Heart right ventricle (tissue), 16 donors: ENCODE measurements around the gene ABCA7. TPM values are rescaled to one million over a fixed set of nuclear protein-coding genes. Genes with fewer than 3 reads are reported as not detected.

Experiments used
- ATAC-seq, 8 donors: fragments of 200-7000 bp; cut with Tn5 transposase; one replicate each; pipeline ENCODE4 v1.9.1; 2020; ENCODE audit warnings: mild to moderate bottlenecking in 8 of 8, moderate library complexity in 8 of 8, moderate number of reproducible peaks in 1 of 8
- DNase-seq, 2 donors: peaks; one replicate each; pipeline ENCODE4 v3.0.0-alpha.2; 2020
- H3K27ac ChIP-seq, 10 donors: fragments of 200-600 bp; sonication (generic) in 2 of 10; one replicate each; pipeline versions ENCODE4 v1.5.0 to v1.8.0; 2020 to 2022; ENCODE audit warnings: mild to moderate bottlenecking in 3 of 10
- H3K27me3 ChIP-seq, 7 donors: fragments of 200-600 bp; one replicate each; pipeline ENCODE4 v1.8.0; 2021 to 2022; ENCODE audit warnings: mild to moderate bottlenecking in 2 of 7
- H3K36me3 ChIP-seq, 9 donors: fragments of 200-600 bp; sonication (generic) in 1 of 9; one replicate each; pipeline versions ENCODE4 v1.5.0 to v1.8.0; 2020 to 2022; ENCODE audit warnings: mild to moderate bottlenecking in 2 of 9
- H3K4me1 ChIP-seq, 9 donors: fragments of 200-600 bp; sonication (generic) in 1 of 9; one replicate each; pipeline versions ENCODE4 v1.5.0 to v1.8.0; 2020 to 2022; ENCODE audit warnings: mild to moderate bottlenecking in 4 of 9
- H3K4me3 ChIP-seq, 10 donors: fragments of 200-600 bp; sonication (generic) in 2 of 10; one replicate each; pipeline versions ENCODE4 v1.5.0 to v1.8.0; 2020 to 2022; ENCODE audit warnings: mild to moderate bottlenecking in 7 of 10, moderate library complexity in 2 of 10
- H3K9me3 ChIP-seq, 11 donors: fragments of 200-600 bp in 10 of 11; sonication (generic) in 2 of 11; one replicate each; pipeline versions ENCODE4 v1.5.0 to v1.8.0; 2013 to 2022; ENCODE audit warnings: mild to moderate bottlenecking in 2 of 11, control low read depth in 1 of 11, moderate library complexity in 1 of 11
- WGBS, 2 donors: extraction: QIAGEN DNeasy Blood & Tissue Kit; methylation state at CpG; one replicate each; pipeline ENCODE4 v1.1.7; 2013; ENCODE audit warnings: inconsistent platforms in 1 of 2; 5-methylcytosine and 5-hydroxymethylcytosine counted together
- intact Hi-C, 10 donors: fragments of 100-400 bp; cut with DNase I; formaldehyde crosslinking; loops; one replicate each; pipeline versions ENCODE4 v1.11.1 to v1.14.2; 2022
- polyA plus RNA-seq, 2 donors: library from polyadenylated mRNA; stranded (reverse); fragments of 200-250 nt; gene quantifications; one replicate each; pipeline ENCODE4 v1.2.3, GENCODE V29; 2013
- total RNA-seq, 10 donors: library from RNA; stranded (reverse); fragmentation: NEBNext Ultra II Directional in 3 of 10; extraction: Animal tissue kit (Norgen Biotek cat#: 25700) in 3 of 10; gene quantifications; one replicate each; pipeline versions ENCODE4 v1.2.1 to v1.2.4, GENCODE V29; 2021 to 2023
- TF ChIP-seq, protein P1 (sequence below), 9 donors: fragments of 200-600 bp; sonication (generic) in 2 of 9; IDR thresholded peaks; one replicate each; pipeline versions ENCODE4 v1.5.0 to v1.8.0; 2021 to 2022; ENCODE audit warnings: antibody characterized with exemption in 9 of 9, mild to moderate bottlenecking in 5 of 9, moderate library complexity in 1 of 9
- donor health status: Arrhythmogenic right ventricular cardiomyopathy.
- donor health status: ischemic (EF 13 %, LVEDD 7.1; RV severe dilation, severe dysfunction).
- donor health status: healthy with polysubstance abuse.
- donor health status: DM: no; HTN: yes; CAD: no.
- donor health status: DM: no; HTN: no; CAD: no.
- donor health status: ischemic (EF 25% LVEDD 6.9; RV normal size, moderate dysfunction).
- donor health status: ischemic (EF 25% LVEDD 5.7; RV mildly dilated, moderate dysfunction).
- donor health status: healthy.
- donor health status: DM: yes; HTN: yes; CAD: no.
- donor health status: Ischemic cardiomyopathy.
- donor health status: ischemic (EF 35%, LVEDD 5.7; RV mildly dilated, moderate dysfunction).
- donor health status: nonischemic (EF 11% LVEDD 7.7; RV severe dilation, severe dysfunction).
- donor health status: DM: yes; HTN: yes; CAD: no.
- donor health status: PGD.
- donor health status: ischemic (EF 29% LVEDD 5.4; RV normal size, mild dysfunction).
- donor health status: nonischemic (EF 23%, LVEDD 6.1; RV moderate dilation, normal function).

ABCA7 gene
- total and polyA plus RNA-seq, 12 donors = 2.7 to 23.4 (median 5.6) TPM

DNA sequence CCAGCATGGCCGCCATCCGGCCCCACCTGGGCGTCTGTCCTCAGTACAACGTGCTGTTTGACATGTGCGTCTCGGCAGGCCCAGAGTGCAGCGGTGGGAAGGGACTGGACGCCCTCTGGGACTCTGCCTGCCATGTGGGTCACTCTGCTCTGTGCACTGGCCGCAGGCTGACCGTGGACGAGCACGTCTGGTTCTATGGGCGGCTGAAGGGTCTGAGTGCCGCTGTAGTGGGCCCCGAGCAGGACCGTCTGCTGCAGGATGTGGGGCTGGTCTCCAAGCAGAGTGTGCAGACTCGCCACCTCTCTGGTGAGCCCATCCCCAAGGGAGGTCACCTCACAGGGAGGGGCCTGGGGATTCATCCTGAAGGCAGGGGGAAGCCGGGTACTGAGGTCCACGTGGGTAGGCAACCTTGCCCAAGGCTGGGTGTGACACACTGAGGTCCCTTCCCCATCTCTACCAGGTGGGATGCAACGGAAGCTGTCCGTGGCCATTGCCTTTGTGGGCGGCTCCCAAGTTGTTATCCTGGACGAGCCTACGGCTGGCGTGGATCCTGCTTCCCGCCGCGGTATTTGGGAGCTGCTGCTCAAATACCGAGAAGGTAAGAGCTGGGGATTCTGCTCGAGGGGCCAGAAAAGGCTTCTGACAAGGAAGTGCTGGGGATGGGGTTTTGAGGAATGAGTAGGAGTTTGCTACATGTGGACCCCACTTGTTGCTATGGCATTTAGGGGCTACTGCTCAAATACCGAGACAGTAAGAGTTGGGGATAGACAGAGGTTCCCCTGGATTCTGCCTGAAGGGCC, 11.3 kb downstream of the ABCA7 start:
- peaks cover 0 to 32% (median 0%) of the 10 kb centered on the region in 9 donors for H3K36me3 ChIP-seq
- WGBS, 2 donors = 83 to 87% methylated on average over 31 of the region's 31 CpGs
- H3K4me3 ChIP-seq = no peak overlapping the region
- H3K27me3 ChIP-seq = no peaks in the 10 kb centered on the region
- H3K27ac ChIP-seq = no peak overlapping the region
- intact Hi-C loops = no loop called here
- DNase-seq = no peak
- TF ChIP-seq, protein P1, sequence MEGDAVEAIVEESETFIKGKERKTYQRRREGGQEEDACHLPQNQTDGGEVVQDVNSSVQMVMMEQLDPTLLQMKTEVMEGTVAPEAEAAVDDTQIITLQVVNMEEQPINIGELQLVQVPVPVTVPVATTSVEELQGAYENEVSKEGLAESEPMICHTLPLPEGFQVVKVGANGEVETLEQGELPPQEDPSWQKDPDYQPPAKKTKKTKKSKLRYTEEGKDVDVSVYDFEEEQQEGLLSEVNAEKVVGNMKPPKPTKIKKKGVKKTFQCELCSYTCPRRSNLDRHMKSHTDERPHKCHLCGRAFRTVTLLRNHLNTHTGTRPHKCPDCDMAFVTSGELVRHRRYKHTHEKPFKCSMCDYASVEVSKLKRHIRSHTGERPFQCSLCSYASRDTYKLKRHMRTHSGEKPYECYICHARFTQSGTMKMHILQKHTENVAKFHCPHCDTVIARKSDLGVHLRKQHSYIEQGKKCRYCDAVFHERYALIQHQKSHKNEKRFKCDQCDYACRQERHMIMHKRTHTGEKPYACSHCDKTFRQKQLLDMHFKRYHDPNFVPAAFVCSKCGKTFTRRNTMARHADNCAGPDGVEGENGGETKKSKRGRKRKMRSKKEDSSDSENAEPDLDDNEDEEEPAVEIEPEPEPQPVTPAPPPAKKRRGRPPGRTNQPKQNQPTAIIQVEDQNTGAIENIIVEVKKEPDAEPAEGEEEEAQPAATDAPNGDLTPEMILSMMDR (IDR thresholded peaks at IDR 0.05) = no peak
- no peaks in the 10 kb centered on the region for H3K4me1 ChIP-seq
- peak in 1 of 8 donors; percentile 18 for ATAC-seq
- H3K9me3 ChIP-seq = peaks cover 0 to 19% (median 3%) of the 10 kb centered on the region in 11 donors

DNA sequence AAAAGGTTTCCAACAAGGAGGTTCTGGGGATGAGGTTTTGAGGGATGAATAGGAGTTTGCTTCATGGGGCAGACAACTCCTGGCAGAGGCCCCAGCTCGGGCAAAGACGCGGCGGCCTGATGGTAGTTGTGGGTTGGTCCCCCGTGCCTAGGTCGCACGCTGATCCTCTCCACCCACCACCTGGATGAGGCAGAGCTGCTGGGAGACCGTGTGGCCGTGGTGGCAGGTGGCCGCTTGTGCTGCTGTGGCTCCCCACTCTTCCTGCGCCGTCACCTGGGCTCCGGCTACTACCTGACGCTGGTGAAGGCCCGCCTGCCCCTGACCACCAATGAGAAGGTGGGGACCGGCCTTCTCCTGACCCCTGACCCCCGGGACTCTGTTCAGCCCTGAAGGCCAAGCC, 11.9 kb downstream of the ABCA7 start:
- WGBS, 2 donors = 92 to 93% methylated on average over 16 to 17 of the region's 17 CpGs
- intact Hi-C loops = no loop called here
- Histone ChIP-seq H3K27ac (no peak overlapping the region), H3K27me3 (no peaks in the 10 kb centered on the region), H3K36me3 (peaks cover 0 to 31% (median 0%) of the 10 kb centered on the region in 9 donors), H3K4me1 (no peaks in the 10 kb centered on the region), H3K4me3 (no peak overlapping the region), H3K9me3 (peaks cover 0 to 25% (median 9%) of the 10 kb centered on the region in 11 donors)
- ATAC-seq (no peak), DNase-seq (no peak)
- TF ChIP-seq, protein P1 (IDR thresholded peaks at IDR 0.05) = no peak

DNA sequence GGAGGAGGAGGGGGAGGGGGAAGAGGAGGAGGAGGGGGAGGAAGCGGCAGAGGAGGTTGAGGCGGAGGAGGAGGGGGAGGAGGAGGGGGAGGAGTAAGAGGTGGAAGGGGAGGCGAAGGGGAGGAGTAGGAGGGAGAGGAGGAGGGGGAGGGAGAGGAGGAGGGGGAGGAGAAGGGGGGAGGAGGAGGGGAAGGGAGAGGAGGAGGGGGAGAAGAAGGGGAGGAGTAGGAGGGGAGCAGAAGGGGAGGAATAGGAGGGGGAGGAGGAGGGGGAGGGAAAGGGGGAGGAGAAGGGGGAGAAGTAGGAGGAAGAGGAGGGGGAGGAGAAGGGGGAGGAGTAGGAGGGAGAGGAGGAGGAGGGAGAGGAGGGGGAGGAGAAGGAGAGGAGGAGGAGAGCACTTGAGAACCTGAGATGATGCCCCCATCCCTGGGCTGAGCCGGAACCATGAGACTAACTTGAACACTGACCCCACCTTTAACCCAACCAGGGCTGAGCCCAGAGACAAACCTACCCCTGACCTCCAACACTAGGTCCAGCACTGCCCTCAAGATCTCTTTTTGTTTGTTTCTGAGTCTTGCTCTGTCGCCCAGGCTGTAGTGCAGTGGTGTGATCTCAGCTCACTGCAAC, 12.6 kb downstream of the ABCA7 start:
- H3K27ac ChIP-seq = no peak overlapping the region
- no peak overlapping the region for H3K4me3 ChIP-seq
- TF ChIP-seq, protein P1 (IDR thresholded peaks at IDR 0.05) = no peak
- no peak for DNase-seq
- intact Hi-C loops = no loop called here
- peaks cover 0 to 32% (median 15%) of the 10 kb centered on the region in 11 donors for H3K9me3 ChIP-seq
- H3K36me3 ChIP-seq = peaks cover 0 to 29% (median 0%) of the 10 kb centered on the region in 9 donors
- H3K27me3 ChIP-seq = no peaks in the 10 kb centered on the region
- ATAC-seq = no peak
- no peaks in the 10 kb centered on the region for H3K4me1 ChIP-seq
- WGBS, 2 donors = 72 to 84% methylated on average over 2 to 4 of the region's 5 CpGs

DNA sequence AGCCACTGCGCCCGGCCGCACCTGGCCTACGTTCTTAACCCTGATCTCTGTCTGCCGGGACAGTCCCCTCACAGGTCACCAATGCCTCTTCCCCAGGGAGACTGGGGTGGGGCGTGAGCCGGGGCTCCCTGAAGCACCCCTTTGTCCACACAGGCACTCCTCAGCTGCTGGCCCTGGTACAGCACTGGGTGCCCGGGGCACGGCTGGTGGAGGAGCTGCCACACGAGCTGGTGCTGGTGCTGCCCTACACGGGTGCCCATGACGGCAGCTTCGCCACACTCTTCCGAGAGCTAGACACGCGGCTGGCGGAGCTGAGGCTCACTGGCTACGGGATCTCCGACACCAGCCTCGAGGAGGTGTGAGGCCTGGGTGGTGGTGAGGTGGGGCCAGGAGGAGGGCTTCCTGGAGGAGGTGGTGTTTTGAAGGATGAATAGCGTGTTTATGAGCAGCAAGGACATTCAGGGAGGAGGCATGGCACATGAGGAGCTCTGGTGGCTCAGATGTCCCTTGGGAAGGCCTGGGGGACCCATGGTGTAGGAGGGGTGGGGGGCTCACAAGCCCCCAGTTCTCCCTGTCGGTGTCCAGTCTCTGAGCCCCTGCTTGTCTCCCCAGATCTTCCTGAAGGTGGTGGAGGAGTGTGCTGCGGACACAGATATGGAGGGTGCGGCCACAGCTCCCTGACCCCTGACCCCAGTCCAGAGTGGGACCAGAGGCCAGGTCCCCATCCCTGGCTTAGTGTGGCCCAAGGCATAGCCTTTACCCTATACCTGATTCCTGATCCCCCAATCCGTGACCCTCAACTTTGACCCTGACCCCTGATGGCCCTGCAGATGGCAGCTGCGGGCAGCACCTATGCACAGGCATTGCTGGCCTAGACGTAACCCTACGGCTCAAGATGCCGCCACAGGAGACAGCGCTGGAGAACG, 13.5 kb downstream of the ABCA7 start:
- TF ChIP-seq, protein P1 (IDR thresholded peaks at IDR 0.05) = no peak
- Histone ChIP-seq H3K36me3 (peaks cover 0 to 29% (median 0%) of the 10 kb centered on the region in 9 donors), H3K4me3 (no peak overlapping the region), H3K4me1 (no peaks in the 10 kb centered on the region), H3K27ac (no peak overlapping the region), H3K9me3 (peaks cover 0 to 41% (median 25%) of the 10 kb centered on the region in 11 donors), H3K27me3 (no peaks in the 10 kb centered on the region)
- no peak for DNase-seq
- ATAC-seq = no peak
- intact Hi-C loops = no loop called here
- WGBS, 2 donors = 90 to 93% methylated on average over 31 of the region's 31 CpGs
